GM21786 (cell line): ENCODE results near the gene HS3ST4.
"Not testable (repeated sequence)": the region's sequence is repeated elsewhere in the genome, so short reads cannot be mapped to it uniquely, and the experiment has no call there.

Source experiments
- ATAC-seq: cut with Tn5 transposase; IDR thresholded peaks from one replicate; pipeline ENCODE4 v1.9.1; 2021; ENCODE audit not compliant: unreplicated experiment

HS3ST4 gene

GRCh38 chr16:26071101-26071866 lies 379.5 kb downstream of the HS3ST4 start:
- ATAC-seq: no peak

GRCh38 chr16:26078716-26079355 lies 387.1 kb downstream of the HS3ST4 start:
- no peak for ATAC-seq

GRCh38 chr16:26087091-26087490 lies 395.3 kb downstream of the HS3ST4 start:
- no peak for ATAC-seq

- no peak for ATAC-seq
These were observed 399.8 kb downstream of the HS3ST4 start for GRCh38 chr16:26091511-26091910.

GRCh38 chr16:26098206-26098605 lies 406.4 kb downstream of the HS3ST4 start:
- ATAC-seq: not testable (repeated sequence)

- ATAC-seq: no peak
These were observed 410.6 kb downstream of the HS3ST4 start for GRCh38 chr16:26102369-26102768.

GRCh38 chr16:26108836-26109505 lies 417.2 kb downstream of the HS3ST4 start:
- no peak for ATAC-seq

GRCh38 chr16:26111900-26112299 lies 420.1 kb downstream of the HS3ST4 start:
- ATAC-seq: no peak

- ATAC-seq: no peak
These were observed 426.8 kb downstream of the HS3ST4 start for GRCh38 chr16:26118575-26118974.

GRCh38 chr16:26120729-26121128 lies 429.0 kb downstream of the HS3ST4 start:
- no peak for ATAC-seq

GRCh38 chr16:26128296-26128695 lies 436.5 kb downstream of the HS3ST4 start:
- ATAC-seq: no peak

- ATAC-seq: no peak
These were observed 438.2 kb downstream of the HS3ST4 start for GRCh38 chr16:26129997-26130396.

- no peak for ATAC-seq
These were observed 441.8 kb downstream of the HS3ST4 start for GRCh38 chr16:26133416-26134093.

- ATAC-seq: no peak
These were observed 442.8 kb downstream of the HS3ST4 start for GRCh38 chr16:26134588-26134987.

GRCh38 chr16:26137956-26138355 lies 446.2 kb downstream of the HS3ST4 start:
- ATAC-seq: no peak

GRCh38 chr16:26139091-26139490 lies 447.3 kb downstream of the HS3ST4 start:
- no peak for ATAC-seq

GRCh38 chr16:26139884-26140283 lies 448.1 kb downstream of the HS3ST4 start:
- no peak for ATAC-seq

GRCh38 chr16:26149364-26150190 lies 457.8 kb downstream of the HS3ST4 start:
- ATAC-seq: no peak

- no peak for ATAC-seq
These were observed 463.5 kb downstream of the HS3ST4 start for GRCh38 chr16:26155221-26155620.

GRCh38 chr16:26157319-26157718 lies 465.6 kb downstream of the HS3ST4 start:
- ATAC-seq: no peak
